Measurements from ENCODE around the gene GCNT3.

GRCh38 chr15:59583088-59583487 lies 28.5 kb upstream of the GCNT3 start:
- TF ChIP-seq CTCF (IDR thresholded peaks at IDR 0.05) = no peak
- TF ChIP-seq EP300 (IDR thresholded peaks at IDR 0.05) = no peak

All from ovary (tissue), 3 donors.